H1 (cell line): ENCODE results near the gene NFASC. TPM values are rescaled to one million over a fixed set of nuclear protein-coding genes. Genes with fewer than 3 reads are reported as not detected.

Experiments used
- CTCF ChIA-PET: fragments of 300-600 bp; sonication (Branson Sonifier 250); formaldehyde crosslinking; loops from one replicate; lab custom pipeline; 2021; ENCODE audit not compliant: partially characterized antibody; lab: Charles Lee
- POLR2A ChIA-PET: fragments of 300-600 bp; sonication (Branson Sonifier 250); formaldehyde crosslinking; loops from one replicate; lab custom pipeline; 2021; ENCODE audit warnings: inconsistent platforms; ENCODE audit not compliant: partially characterized antibody; lab: Charles Lee
- DNase-seq, 2 experiments: peaks; one replicate each; pipeline versions ENCODE4 v3.0.0 to v3.0.0-alpha.2; 2010 to 2022; ENCODE audit warnings: low spot score in 2 of 2, low read depth in 1 of 2, mixed read lengths in 1 of 2
- FAIRE-seq: peaks from 2 replicates; lab custom pipeline; 2011; peaks lifted over from hg19 to GRCh38; lab: Jason Lieb, UNC
- H2AFZ ChIP-seq: 2 replicates; pipeline ENCODE4 v1.8.1; 2012; ENCODE audit warnings: low read length, inconsistent platforms
- H2AK5ac ChIP-seq: 2 replicates; pipeline ENCODE4 v1.6.1; 2013; ENCODE audit warnings: low read depth, low read length
- H2BK120ac ChIP-seq: replicated peaks from 2 replicates; pipeline ENCODE3; 2013; ENCODE audit warnings: low read depth, low read length, inconsistent platforms
- H2BK12ac ChIP-seq: 2 replicates; pipeline ENCODE4 v1.6.1; 2013; ENCODE audit warnings: low read depth, low read length
- H2BK15ac ChIP-seq: 2 replicates; pipeline ENCODE4 v1.6.1; 2013; ENCODE audit warnings: low read length
- H2BK20ac ChIP-seq: 2 replicates; pipeline ENCODE4 v1.6.1; 2013; ENCODE audit warnings: low read length
- H2BK5ac ChIP-seq: 2 replicates; pipeline ENCODE4 v1.6.1; 2013; ENCODE audit warnings: low read depth, low read length
- H3K14ac ChIP-seq: 2 replicates; pipeline ENCODE4 v1.6.1; 2013; ENCODE audit warnings: inconsistent platforms; ENCODE audit not compliant: insufficient read length
- H3K18ac ChIP-seq: 2 replicates; pipeline ENCODE4 v1.6.1; 2013; ENCODE audit warnings: low read length; ENCODE audit errors: extremely low read depth
- H3K23ac ChIP-seq: 2 replicates; pipeline ENCODE4 v1.6.1; 2013; ENCODE audit warnings: inconsistent platforms; ENCODE audit not compliant: insufficient read length
- H3K23me2 ChIP-seq: 2 replicates; pipeline ENCODE4 v1.6.1; 2013; ENCODE audit warnings: low read depth, low read length
- H3K27ac ChIP-seq: 2 replicates; pipeline ENCODE4 v1.6.1; 2011; ENCODE audit warnings: low read depth, low read length, inconsistent platforms
- H3K27me3 ChIP-seq, 4 experiments: replicated peaks in 1 of 4; 1 replicate in 1 of 4; 2 replicates in 3 of 4; pipeline versions ENCODE4 v1.6.1 to v1.8.1; 2011 to 2013; ENCODE audit warnings: low read length in 3 of 4, mild to moderate bottlenecking in 3 of 4, inconsistent platforms in 2 of 4, mixed read lengths in 2 of 4, moderate library complexity in 1 of 4; ENCODE audit not compliant: control insufficient read depth in 3 of 4, insufficient read depth in 3 of 4; ENCODE audit errors: extremely low read depth in 1 of 4
- H3K36me3 ChIP-seq, 4 experiments: 2 replicates each; pipeline versions ENCODE4 v1.6.1 to v1.8.1; 2011 to 2013; ENCODE audit warnings: mild to moderate bottlenecking in 4 of 4, low read length in 3 of 4, moderate library complexity in 2 of 4, control low read depth in 1 of 4, inconsistent platforms in 1 of 4; ENCODE audit not compliant: insufficient read depth in 4 of 4, control insufficient read depth in 2 of 4
- H3K4ac ChIP-seq: replicated peaks from 2 replicates; pipeline ENCODE3; 2013; ENCODE audit warnings: low read length, low read depth, mixed read lengths, inconsistent platforms; ENCODE audit not compliant: insufficient read length
- H3K4me1 ChIP-seq, 4 experiments: replicated peaks in 1 of 4; 1 replicate in 1 of 4; 2 replicates in 3 of 4; pipeline versions ENCODE4 v1.6.1 to v1.8.1; 2011 to 2013; ENCODE audit warnings: low read length in 3 of 4, inconsistent platforms in 2 of 4, mixed read lengths in 1 of 4; ENCODE audit not compliant: insufficient read depth in 4 of 4, control insufficient read depth in 3 of 4
- H3K4me2 ChIP-seq, 2 experiments: 2 replicates each; pipeline versions ENCODE4 v1.6.1 to v1.8.1; 2011 to 2013; ENCODE audit warnings: low read depth in 2 of 2, low read length in 2 of 2, control low read depth in 1 of 2, inconsistent platforms in 1 of 2, mild to moderate bottlenecking in 1 of 2; ENCODE audit not compliant: insufficient read depth in 1 of 2
- H3K4me3 ChIP-seq, 4 experiments: fragments of 200-600, 300-600 bp in 1 of 4; sonication (generic), shearing (Covaris generic), sonication (Bioruptor Twin) in 1 of 4; 2 replicates each; pipeline versions ENCODE4 v1.5.1 to v1.8.1; 2011 to 2016; ENCODE audit warnings: low read length in 4 of 4, low read depth in 3 of 4, control low read depth in 2 of 4, inconsistent platforms in 2 of 4, mild to moderate bottlenecking in 2 of 4, mixed read lengths in 1 of 4, moderate library complexity in 1 of 4; ENCODE audit not compliant: insufficient read depth in 2 of 4; ENCODE audit errors: extremely low read depth in 1 of 4
- H3K56ac ChIP-seq: replicated peaks from 2 replicates; pipeline ENCODE3; 2013; ENCODE audit warnings: low read depth, mild to moderate bottlenecking, mixed read lengths, low read length, inconsistent platforms; ENCODE audit not compliant: insufficient read length
- H3K79me1 ChIP-seq: 2 replicates; pipeline ENCODE4 v1.6.1; 2013; ENCODE audit warnings: low read depth, low read length, control low read depth
- H3K79me2 ChIP-seq, 2 experiments: 2 replicates each; pipeline versions ENCODE4 v1.6.1 to v1.8.1; 2012 to 2013; ENCODE audit warnings: low read length in 2 of 2, mild to moderate bottlenecking in 2 of 2, inconsistent platforms in 1 of 2; ENCODE audit not compliant: insufficient read depth in 2 of 2, control insufficient read depth in 1 of 2
- H3K9ac ChIP-seq, 4 experiments: replicated peaks in 1 of 4; 1 replicate in 1 of 4; 2 replicates in 3 of 4; pipeline versions ENCODE4 v1.6.1 to v1.8.1; 2011 to 2013; ENCODE audit warnings: low read depth in 3 of 4, low read length in 3 of 4, control low read depth in 2 of 4, mild to moderate bottlenecking in 2 of 4, moderate library complexity in 2 of 4, inconsistent platforms in 1 of 4; ENCODE audit errors: extremely low read depth in 1 of 4
- H3K9me3 ChIP-seq, 2 experiments: 2 replicates each; pipeline versions ENCODE4 v1.6.1 to v1.8.1; 2012 to 2013; ENCODE audit warnings: mild to moderate bottlenecking in 2 of 2, moderate library complexity in 2 of 2, control low read depth in 1 of 2, inconsistent platforms in 1 of 2, low read depth in 1 of 2, low read length in 1 of 2, mixed read lengths in 1 of 2; ENCODE audit not compliant: insufficient read depth in 2 of 2
- H4K20me1 ChIP-seq, 2 experiments: replicated peaks in 1 of 2; 2 replicates each; pipeline versions ENCODE3 to v1.8.1; 2011 to 2013; ENCODE audit warnings: inconsistent platforms in 2 of 2, low read length in 2 of 2, mild to moderate bottlenecking in 1 of 2; ENCODE audit not compliant: insufficient read depth in 2 of 2, control insufficient read depth in 1 of 2
- H4K5ac ChIP-seq: 2 replicates; pipeline ENCODE4 v1.6.1; 2013; ENCODE audit warnings: low read length, low read depth, mixed read lengths, inconsistent platforms; ENCODE audit not compliant: insufficient read length
- H4K8ac ChIP-seq: 2 replicates; pipeline ENCODE4 v1.8.0; 2013; ENCODE audit warnings: mild to moderate bottlenecking, moderate library complexity, low read length, inconsistent platforms; ENCODE audit not compliant: insufficient read depth; ENCODE audit errors: extremely low read depth
- H4K91ac ChIP-seq: replicated peaks from 2 replicates; pipeline ENCODE3; 2013; ENCODE audit warnings: low read length, mixed read lengths, inconsistent platforms; ENCODE audit not compliant: insufficient read length
- MAFK ChIP-seq: IDR thresholded peaks from 2 replicates; pipeline ENCODE4 v1.6.1; 2012; ENCODE audit warnings: low read depth, mild to moderate bottlenecking, improper control_type of control experiment, low read length
- POLR2AphosphoS5 ChIP-seq: IDR thresholded peaks from 2 replicates; pipeline ENCODE4 v1.6.1; 2011; ENCODE audit warnings: low read depth, low read length
- SIRT6 ChIP-seq: IDR thresholded peaks from one replicate; pipeline ENCODE4 v1.7.1; 2012; ENCODE audit warnings: low read length, inconsistent platforms
- SUZ12 ChIP-seq: fragments of 200-600 bp; sonication (generic); IDR thresholded peaks from 2 replicates; pipeline ENCODE4 v1.6.1; 2012; ENCODE audit warnings: mild to moderate bottlenecking, inconsistent platforms, low read length, moderate library complexity, mixed read lengths
- WGBS, 2 experiments: shearing (Covaris generic) in 1 of 2; methylation state at CpG; one replicate each; pipeline versions ENCODE4 v1.1.6 to v1.1.7; 2013 to 2015; ENCODE audit warnings: low lambda C conversion rate in 2 of 2, mixed read lengths in 2 of 2, inconsistent platforms in 1 of 2, low coverage in 1 of 2, missing lambda C conversion rate in 1 of 2; ENCODE audit not compliant: insufficient replicate concordance in 2 of 2, insufficient coverage in 1 of 2, insufficient read length in 1 of 2; ENCODE audit errors: extremely low coverage in 1 of 2, missing lambda C conversion rate in 1 of 2; 5-methylcytosine and 5-hydroxymethylcytosine counted together
- polyA plus RNA-seq, 7 experiments: library from polyadenylated mRNA; depleted of rRNA in 3 of 7; stranded (reverse) in 5 of 7; unstranded in 2 of 7; fragments of >200 nt in 5 of 7; fragments of 200-250 nt in 2 of 7; gene quantifications; 1 replicate in 5 of 7; 2 replicates in 1 of 7; 4 replicates in 1 of 7; pipeline versions ENCODE4 v1.2.1 to v1.2.3, GENCODE V29; 2011 to 2013; ENCODE audit warnings: missing spikeins in 2 of 7, mixed read lengths in 2 of 7
- total RNA-seq: library from RNA; stranded (reverse); fragmentation: NEBNext Ultra II Directional; extraction: Animal tissue kit (Norgen Biotek cat#: 25700); gene quantifications from 2 replicates; pipeline ENCODE4 v1.2.1, GENCODE V29; 2021

The NFASC gene
- total and polyA plus RNA-seq, 2 of the 8 experiments (the other 6 are each of a cell fraction or from before 2014, with no cell fraction given) = 5.0 to 15.2 TPM

DNA sequence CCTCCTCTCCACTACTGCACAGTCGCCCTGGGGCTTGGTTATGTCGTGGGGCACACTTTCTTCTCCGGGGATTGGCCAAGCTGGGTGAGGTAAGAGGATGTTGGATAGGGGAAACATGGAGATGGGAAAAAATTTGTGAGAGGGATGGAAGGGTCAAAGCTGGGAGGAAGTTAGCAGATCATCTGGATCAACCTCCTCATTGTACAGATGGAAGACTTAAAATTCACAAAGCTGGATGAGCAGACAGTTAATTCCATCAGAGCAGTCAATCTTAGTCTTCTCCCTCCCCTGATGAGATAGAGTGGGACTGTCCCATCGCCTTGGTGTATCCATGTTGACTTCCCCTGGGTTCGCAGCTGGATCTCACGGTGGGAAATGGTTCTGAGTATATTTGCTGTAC lies 102.8 kb downstream of the NFASC start:
- DNase-seq = no peak
- H3K36me3 ChIP-seq = no peaks in the 10 kb centered on the region

More for the DNA sequence above, 102.8 kb downstream of the NFASC start:
- Histone ChIP-seq H2BK20ac (no peak overlapping the region), H3K56ac (no peak overlapping the region), H3K4me3 (no peak overlapping the region), H4K5ac (no peak overlapping the region), H3K4me1 (no peaks in the 10 kb centered on the region), H4K20me1 (no peaks in the 10 kb centered on the region), H3K9me3 (no peaks in the 10 kb centered on the region), H3K18ac (no peak overlapping the region), H3K79me1 (no peaks in the 10 kb centered on the region), H2AK5ac (no peak overlapping the region), H3K23me2 (no peaks in the 10 kb centered on the region), H2BK5ac (no peak overlapping the region), H2BK12ac (no peak overlapping the region), H4K8ac (no peak overlapping the region), H2AFZ (no peak overlapping the region), H3K9ac (no peak overlapping the region), H3K4me2 (no peak overlapping the region), H3K23ac (no peak overlapping the region), H3K27ac (no peak overlapping the region), H2BK15ac (no peak overlapping the region), H3K27me3 (no peaks in the 10 kb centered on the region), H3K14ac (no peak overlapping the region), H4K91ac (no peak overlapping the region), H3K79me2 (no peaks in the 10 kb centered on the region), H3K4ac (no peak overlapping the region), H2BK120ac (no peak overlapping the region)
- TF ChIP-seq MAFK = no peak
- TF ChIP-seq POLR2AphosphoS5 = no peak
- TF ChIP-seq SIRT6 = no peak
- no peak for TF ChIP-seq SUZ12
- no peak for FAIRE-seq
- WGBS, 2 experiments = 60% methylated on average over 6 of the region's 6 CpGs; no CpG with 5 or more reads in 1 of the 2 experiments
- ChIA-PET CTCF (interaction anchor here (0.8 to 33.8 kb wide), 22 partner anchors 11 to 283 kb away, joined by 3 to 1336 read pairs (median 4); partner anchors contain the start of gene TMEM81), POLR2A (interaction anchor here (0.6 kb wide), 1 partner anchor 533 kb away, joined by 3 read pairs; no protein-coding TSS in a partner anchor)
